Stomach (tissue), 9 donors: ENCODE measurements around the gene ASB7. TPM values are rescaled to one million over a fixed set of nuclear protein-coding genes. Genes with fewer than 3 reads are reported as not detected.

Experiments
- DNase-seq, 2 donors: peaks; one replicate each; pipeline versions ENCODE4 v3.0.0 to v3.0.0-alpha.2; 2013 to 2019
- H3K27ac ChIP-seq, 5 donors: fragments of 200-600 bp in 4 of 5; sonication (generic) in 4 of 5; one replicate each; pipeline ENCODE4 v1.5.1; 2013 to 2019; ENCODE audit warnings: mild to moderate bottlenecking in 1 of 5, moderate library complexity in 1 of 5
- H3K27me3 ChIP-seq, 3 donors: fragments of 200-600 bp; sonication (generic); one replicate each; pipeline ENCODE4 v1.5.1; 2017 to 2019; ENCODE audit warnings: mixed run types in 1 of 3
- H3K36me3 ChIP-seq, 4 donors: fragments of 200-600 bp; sonication (generic); 1 replicate in 3 of 4; 2 replicates in 1 of 4; pipeline ENCODE4 v1.5.1; 2016 to 2019
- H3K4me1 ChIP-seq, 4 donors: fragments of 200-600 bp; sonication (generic); one replicate each; pipeline ENCODE4 v1.5.1; 2016 to 2019
- H3K4me3 ChIP-seq, 4 donors: fragments of 200-600 bp; sonication (generic) in 3 of 4; one replicate each; pipeline ENCODE4 v1.5.1; 2016 to 2019; ENCODE audit warnings: mild to moderate bottlenecking in 1 of 4
- H3K9me3 ChIP-seq, 4 donors: fragments of 200-600 bp; sonication (generic); one replicate each; pipeline ENCODE4 v1.5.1; 2016 to 2019
- EP300 ChIP-seq: sonication (generic); formaldehyde crosslinking; IDR thresholded peaks from one replicate; pipeline ENCODE4 v1.6.1; 2017; ENCODE audit warnings: antibody characterized with exemption
- POLR2A ChIP-seq, 4 donors: fragments of 450-650 bp; IDR thresholded peaks; one replicate each; pipeline ENCODE4 v1.6.1; 2016; ENCODE audit warnings: antibody characterized with exemption in 4 of 4, control low read depth in 2 of 4, mild to moderate bottlenecking in 1 of 4, moderate library complexity in 1 of 4
- POLR2AphosphoS5 ChIP-seq, 3 donors: sonication (generic); formaldehyde crosslinking; IDR thresholded peaks; one replicate each; pipeline ENCODE4 v1.6.1; 2016; ENCODE audit warnings: antibody characterized with exemption in 3 of 3
- WGBS, 5 donors: extraction: QIAGEN DNeasy Blood & Tissue Kit in 3 of 5; methylation state at CpG; one replicate each; pipeline versions ENCODE4 v1.1.5 to v1.1.7; 2013 to 2018; 5-methylcytosine and 5-hydroxymethylcytosine counted together
- intact Hi-C: fragments of 100-400 bp; cut with DNase I; formaldehyde crosslinking; loops from one replicate; pipeline ENCODE4 v1.15.1; 2023; ENCODE audit warnings: low total_unique reads
- polyA plus RNA-seq, 3 donors: library from polyadenylated mRNA; stranded (reverse); fragments of 200-250 nt; gene quantifications; one replicate each; pipeline ENCODE4 v1.2.3, GENCODE V29; 2013
- total RNA-seq, 5 donors: library from RNA; depleted of rRNA; stranded (reverse); fragments of >200 nt; gene quantifications; one replicate each; pipeline versions ENCODE4 v1.1.0 to v1.2.3, GENCODE V29; 2014 to 2016
- TF ChIP-seq, protein P1 (sequence below), 7 experiments: fragments of 450-650 bp in 4 of 7; fragments of 200-600 bp in 3 of 7; sonication (generic) in 3 of 7; IDR thresholded peaks; one replicate each; pipeline ENCODE4 v1.5.1; 2016 to 2019; ENCODE audit warnings: antibody characterized with exemption in 7 of 7, control low read depth in 2 of 7, mild to moderate bottlenecking in 1 of 7
- donor health status: healthy with polysubstance abuse.
- donor health status: Bipolar disorder and iron deficiency.
- donor health status: healthy.

The ASB7 gene
- total and polyA plus RNA-seq, 8 donors: 2.8 to 73.9 (median 10.9) TPM

DNA sequence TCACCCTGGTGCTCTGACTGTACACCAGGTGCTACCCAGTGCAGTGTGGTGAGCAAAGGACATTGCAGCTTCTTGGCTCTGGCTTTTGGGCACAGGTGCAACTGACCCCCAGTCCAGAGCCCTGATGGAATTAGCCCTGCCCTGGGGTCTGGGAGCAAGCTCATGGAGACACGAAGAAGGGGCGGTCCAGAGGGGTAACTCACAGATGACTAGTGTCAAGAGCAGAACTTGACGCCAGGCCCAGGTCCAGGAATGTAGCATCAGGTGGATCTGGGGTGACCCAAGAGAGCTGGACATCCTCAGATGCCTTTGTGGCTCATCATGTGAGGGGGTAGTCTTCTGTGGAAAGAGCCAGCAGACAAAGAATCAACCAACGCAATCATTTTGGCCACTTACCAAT, 88.9 kb downstream of the ASB7 start:
- Histone ChIP-seq H3K4me3 (no peak overlapping the region), H3K27me3 (peaks cover 0 to 12% (median 0%) of the 10 kb centered on the region in 3 donors), H3K9me3 (no peaks in the 10 kb centered on the region), H3K4me1 (peaks cover 0 to 11% (median 0%) of the 10 kb centered on the region in 4 donors), H3K36me3 (no peaks in the 10 kb centered on the region), H3K27ac (no peak overlapping the region)
- intact Hi-C loops: no loop called here
- TF ChIP-seq POLR2A (IDR thresholded peaks at IDR 0.05) (no peak), POLR2AphosphoS5 (IDR thresholded peaks at IDR 0.05) (no peak), EP300 (no peak)
- TF ChIP-seq, protein P1, sequence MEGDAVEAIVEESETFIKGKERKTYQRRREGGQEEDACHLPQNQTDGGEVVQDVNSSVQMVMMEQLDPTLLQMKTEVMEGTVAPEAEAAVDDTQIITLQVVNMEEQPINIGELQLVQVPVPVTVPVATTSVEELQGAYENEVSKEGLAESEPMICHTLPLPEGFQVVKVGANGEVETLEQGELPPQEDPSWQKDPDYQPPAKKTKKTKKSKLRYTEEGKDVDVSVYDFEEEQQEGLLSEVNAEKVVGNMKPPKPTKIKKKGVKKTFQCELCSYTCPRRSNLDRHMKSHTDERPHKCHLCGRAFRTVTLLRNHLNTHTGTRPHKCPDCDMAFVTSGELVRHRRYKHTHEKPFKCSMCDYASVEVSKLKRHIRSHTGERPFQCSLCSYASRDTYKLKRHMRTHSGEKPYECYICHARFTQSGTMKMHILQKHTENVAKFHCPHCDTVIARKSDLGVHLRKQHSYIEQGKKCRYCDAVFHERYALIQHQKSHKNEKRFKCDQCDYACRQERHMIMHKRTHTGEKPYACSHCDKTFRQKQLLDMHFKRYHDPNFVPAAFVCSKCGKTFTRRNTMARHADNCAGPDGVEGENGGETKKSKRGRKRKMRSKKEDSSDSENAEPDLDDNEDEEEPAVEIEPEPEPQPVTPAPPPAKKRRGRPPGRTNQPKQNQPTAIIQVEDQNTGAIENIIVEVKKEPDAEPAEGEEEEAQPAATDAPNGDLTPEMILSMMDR (IDR thresholded peaks at IDR 0.05): no peak
- no peak for DNase-seq
- WGBS, 5 donors: 90 to 95% (median 92%) methylated on average over 1 to 4 of the region's 4 CpGs

DNA sequence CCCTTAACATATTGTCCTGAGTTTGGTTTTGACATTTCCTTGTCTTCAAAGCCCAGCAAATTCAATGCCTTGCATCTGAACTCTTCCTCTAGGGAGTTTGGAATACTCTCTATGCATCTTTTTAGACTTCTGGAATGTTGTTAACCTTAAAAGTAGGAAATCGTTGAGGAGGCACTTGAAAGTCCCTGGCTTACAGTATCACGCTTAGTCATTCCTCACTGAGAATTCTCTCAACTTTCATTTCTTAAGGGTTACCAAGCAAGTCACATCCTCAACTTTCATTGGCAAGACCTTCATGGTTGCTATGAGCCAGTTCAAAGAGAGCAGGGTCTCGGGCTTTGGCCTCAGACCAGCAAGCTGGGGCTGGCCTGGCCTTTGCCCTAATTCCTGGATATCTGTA, 89.9 kb downstream of the ASB7 start:
- intact Hi-C loops: no loop called here
- Histone ChIP-seq H3K4me1 (peaks cover 0 to 11% (median 0%) of the 10 kb centered on the region in 4 donors), H3K27ac (no peak overlapping the region), H3K27me3 (peaks cover 0 to 7% (median 0%) of the 10 kb centered on the region in 3 donors), H3K36me3 (no peaks in the 10 kb centered on the region), H3K9me3 (peaks cover 0 to 5% (median 2%) of the 10 kb centered on the region in 4 donors), H3K4me3 (no peak overlapping the region)
- no peak for DNase-seq
- WGBS, 5 donors: 79 to 86% (median 80%) methylated on average over 3 of the region's 3 CpGs
- no peak for TF ChIP-seq POLR2AphosphoS5 (IDR thresholded peaks at IDR 0.05)
- TF ChIP-seq POLR2A (IDR thresholded peaks at IDR 0.05): no peak
- TF ChIP-seq EP300: no peak
- TF ChIP-seq, protein P1 (IDR thresholded peaks at IDR 0.05): no peak

DNA sequence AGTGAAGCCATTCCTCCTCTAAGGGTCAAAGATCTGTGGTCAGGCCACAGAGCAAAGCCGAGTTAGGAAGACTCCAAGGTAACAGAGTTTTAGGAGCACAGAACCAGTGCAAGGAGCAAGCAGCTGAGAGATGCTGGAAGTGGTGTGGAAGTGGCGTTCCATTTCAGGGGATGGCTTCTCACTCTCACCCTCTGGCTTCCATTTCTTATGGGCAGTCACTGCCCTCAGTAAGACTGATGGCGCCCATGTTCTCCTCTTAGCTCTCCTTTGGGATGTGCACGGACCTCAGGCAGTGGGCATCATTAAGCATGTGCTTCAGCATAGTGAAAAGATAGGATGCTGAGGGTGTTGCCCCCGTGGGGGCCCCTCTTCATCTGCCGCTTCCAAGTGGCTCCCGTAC, 90.3 kb downstream of the ASB7 start:
- WGBS, 5 donors: 77 to 90% (median 85%) methylated on average over 7 of the region's 7 CpGs
- Histone ChIP-seq H3K27ac (no peak overlapping the region), H3K9me3 (peaks cover 0 to 5% (median 2%) of the 10 kb centered on the region in 4 donors), H3K27me3 (peaks cover 0 to 7% (median 0%) of the 10 kb centered on the region in 3 donors), H3K36me3 (no peaks in the 10 kb centered on the region), H3K4me3 (no peak overlapping the region), H3K4me1 (peaks cover 0 to 11% (median 0%) of the 10 kb centered on the region in 4 donors)
- intact Hi-C loops: no loop called here
- DNase-seq: no peak
- no peak for TF ChIP-seq EP300
- no peak for TF ChIP-seq POLR2A (IDR thresholded peaks at IDR 0.05)
- TF ChIP-seq, protein P1 (IDR thresholded peaks at IDR 0.05): no peak

DNA sequence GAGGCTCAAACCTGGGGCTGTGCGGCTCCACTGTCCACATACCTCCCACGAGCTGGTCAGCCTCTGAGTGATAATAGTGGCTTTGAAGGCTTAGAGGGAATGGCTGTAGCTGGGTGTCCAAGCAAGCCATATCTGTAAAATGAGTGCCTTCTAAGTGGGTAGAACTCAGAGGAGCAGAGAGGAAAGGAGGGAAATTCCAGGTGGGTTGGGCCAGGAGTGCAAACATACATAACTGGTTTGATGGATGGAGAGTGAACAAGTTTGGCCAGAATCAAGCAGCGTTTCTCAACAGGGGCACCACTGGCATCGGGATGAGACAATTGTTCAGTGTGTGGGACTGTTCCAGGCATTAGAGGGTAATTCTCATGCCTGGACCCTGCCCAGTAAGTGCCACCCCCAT, 91.1 kb downstream of the ASB7 start:
- WGBS, 5 donors: 41 to 54% (median 45%) methylated on average over 4 of the region's 4 CpGs
- Histone ChIP-seq H3K27ac (peak overlapping the region in 3 of 5 donors; percentile 49 to 66 (median 56)), H3K4me1 (peaks cover 0 to 5% (median 0%) of the 10 kb centered on the region in 4 donors), H3K4me3 (no peak overlapping the region), H3K9me3 (peaks cover 0 to 5% (median 2%) of the 10 kb centered on the region in 4 donors), H3K27me3 (peaks cover 0 to 3% (median 0%) of the 10 kb centered on the region in 3 donors), H3K36me3 (no peaks in the 10 kb centered on the region)
- TF ChIP-seq EP300 (no peak), POLR2A (IDR thresholded peaks at IDR 0.05) (no peak), POLR2AphosphoS5 (IDR thresholded peaks at IDR 0.05) (no peak)
- TF ChIP-seq, protein P1 (IDR thresholded peaks at IDR 0.05): no peak
- intact Hi-C loops: no loop called here
- DNase-seq: peak in 1 of 2 donors; percentile 38
